CD4-positive, CD25-positive, alpha-beta regulatory T cell (primary cell): ENCODE results near the gene MICU1. TPM values are rescaled to one million over a fixed set of nuclear protein-coding genes. Genes with fewer than 3 reads are reported as not detected.
A peak's percentile ranks its signal among the peaks of the same experiment; 100 is the strongest.

Source experiments
- ATAC-seq, 2 donors: fragments of 150-1000 bp; cut with Tn5 transposase; one replicate each; pipeline ENCODE4 v1.10.0; 2021; ENCODE audit warnings: low read depth in 2 of 2, moderate number of reproducible peaks in 2 of 2, moderate library complexity in 1 of 2
- DNase-seq, 3 donors: peaks; one replicate each; pipeline versions ENCODE4 v3.0.0 to v3.0.0-alpha.2; 2012 to 2022; ENCODE audit warnings: mixed read lengths in 1 of 3
- H3K27ac ChIP-seq: one replicate; pipeline ENCODE4 v1.7.0; 2013; ENCODE audit warnings: mild to moderate bottlenecking, low read length; ENCODE audit not compliant: insufficient read depth, poor library complexity, severe bottlenecking
- H3K27me3 ChIP-seq: one replicate; pipeline ENCODE4 v1.7.0; 2013; ENCODE audit warnings: low read length; ENCODE audit not compliant: control insufficient read depth, insufficient read depth
- H3K36me3 ChIP-seq: one replicate; pipeline ENCODE4 v1.7.0; 2013; ENCODE audit warnings: mild to moderate bottlenecking, low read length, moderate library complexity; ENCODE audit not compliant: control insufficient read depth, insufficient read depth
- H3K4me1 ChIP-seq: 2 replicates; pipeline ENCODE4 v1.7.0; 2013; ENCODE audit warnings: mild to moderate bottlenecking, low read length; ENCODE audit not compliant: insufficient read depth, control insufficient read depth, poor library complexity, severe bottlenecking
- H3K4me3 ChIP-seq: one replicate; pipeline ENCODE4 v1.7.0; 2013; ENCODE audit warnings: low read depth, mild to moderate bottlenecking, low read length, moderate library complexity
- H3K9me3 ChIP-seq, 2 experiments: 1 replicate in 1 of 2; 2 replicates in 1 of 2; pipeline ENCODE4 v1.7.0; 2013; ENCODE audit warnings: low read length in 2 of 2, mild to moderate bottlenecking in 1 of 2, moderate library complexity in 1 of 2; ENCODE audit not compliant: control insufficient read depth in 2 of 2
- H3K27ac Mint-ChIP-seq, 3 donors: one replicate each; pipeline ENCODE4 v1.8.0; 2020 to 2022; ENCODE audit warnings: mild to moderate bottlenecking in 3 of 3, mixed read lengths in 3 of 3, moderate library complexity in 2 of 3
- H3K27me3 Mint-ChIP-seq: one replicate; pipeline ENCODE4 v1.8.0; 2022; ENCODE audit warnings: mild to moderate bottlenecking, mixed read lengths
- H3K36me3 Mint-ChIP-seq: one replicate; pipeline ENCODE4 v1.8.0; 2020; ENCODE audit warnings: mixed read lengths
- H3K4me1 Mint-ChIP-seq, 4 donors: one replicate each; pipeline ENCODE4 v1.8.0; 2020 to 2022; ENCODE audit warnings: mixed read lengths in 4 of 4, mild to moderate bottlenecking in 1 of 4
- H3K4me3 Mint-ChIP-seq, 4 donors: one replicate each; pipeline ENCODE4 v1.8.0; 2020 to 2022; ENCODE audit warnings: mild to moderate bottlenecking in 4 of 4, mixed read lengths in 4 of 4, moderate library complexity in 3 of 4
- H3K9me3 Mint-ChIP-seq, 7 donors: one replicate each; pipeline ENCODE4 v1.8.0; 2020 to 2022; ENCODE audit warnings: mixed read lengths in 7 of 7, mild to moderate bottlenecking in 3 of 7, moderate library complexity in 2 of 7
- polyA plus RNA-seq, 4 donors: library from polyadenylated mRNA; unstranded; fragments of 300-500 nt; fragmentation: Illumina TruSeq; gene quantifications; one replicate each; pipeline ENCODE4 v1.2.3, GENCODE V29; 2021
- total RNA-seq: library from RNA; stranded (reverse); gene quantifications from one replicate; pipeline ENCODE4 v1.2.3, GENCODE V29; 2022

MICU1 gene
- total and polyA plus RNA-seq, 5 donors from 2014 or later = 20.2 to 29.6 (median 26.5) TPM

GRCh38 chr10:72364239-72364777 is 261.6 kb downstream of the MICU1 start:
- Histone ChIP-seq H3K4me1 (peaks cover 12% of the 10 kb centered on the region), H3K9me3 (no peaks in the 10 kb centered on the region), H3K4me3 (peak overlapping the region; percentile 69), H3K36me3 (peaks cover 11% of the 10 kb centered on the region), H3K27me3 (no peaks in the 10 kb centered on the region), H3K27ac (peak overlapping the region; percentile 62)
- Mint-ChIP-seq H3K9me3 (no peaks in the 10 kb centered on the region), H3K36me3 (peaks cover 12% of the 10 kb centered on the region), H3K27ac (peak overlapping the region; percentile 84 to 92 (median 89)), H3K4me1 (peaks cover 0 to 36% (median 14%) of the 10 kb centered on the region in 4 donors), H3K4me3 (peak overlapping the region in 3 of 4 donors; percentile 16 to 61 (median 43)), H3K27me3 (no peaks in the 10 kb centered on the region)
- DNase-seq = peak; percentile 77 to 91 (median 87)
- peak; percentile 99 for ATAC-seq

GRCh38 chr10:72356987-72357386 is 268.9 kb downstream of the MICU1 start:
- H3K27ac ChIP-seq = no peak overlapping the region
- no peak for ATAC-seq

GRCh38 chr10:72356115-72356514 is 269.8 kb downstream of the MICU1 start:
- peaks cover 6 to 40% (median 23%) of the 10 kb centered on the region in 4 donors for H3K4me1 Mint-ChIP-seq
- Histone ChIP-seq H3K4me1 (peaks cover 21% of the 10 kb centered on the region), H3K9me3 (no peaks in the 10 kb centered on the region), H3K27ac (no peak overlapping the region), H3K4me3 (no peak overlapping the region), H3K36me3 (no peaks in the 10 kb centered on the region), H3K27me3 (no peaks in the 10 kb centered on the region)
- H3K4me3 Mint-ChIP-seq = peak overlapping the region; percentile 38 to 99 (median 78)
- ATAC-seq = no peak
- H3K9me3 Mint-ChIP-seq = peaks cover 0 to 2% (median 0%) of the 10 kb centered on the region in 7 donors
- peaks cover 9% of the 10 kb centered on the region for H3K36me3 Mint-ChIP-seq
- no peak for DNase-seq
- H3K27me3 Mint-ChIP-seq = no peaks in the 10 kb centered on the region
- peak overlapping the region in 2 of 3 donors; percentile 39 to 99 for H3K27ac Mint-ChIP-seq

More at GRCh38 chr10:72356987-72357386, 268.9 kb downstream of the MICU1 start:
- Histone ChIP-seq H3K9me3 (no peaks in the 10 kb centered on the region), H3K4me1 (peaks cover 21% of the 10 kb centered on the region), H3K27me3 (no peaks in the 10 kb centered on the region), H3K36me3 (no peaks in the 10 kb centered on the region), H3K4me3 (no peak overlapping the region)
- H3K36me3 Mint-ChIP-seq = peaks cover 7% of the 10 kb centered on the region
- H3K9me3 Mint-ChIP-seq = no peaks in the 10 kb centered on the region
- peaks cover 6 to 31% (median 17%) of the 10 kb centered on the region in 4 donors for H3K4me1 Mint-ChIP-seq
- no peaks in the 10 kb centered on the region for H3K27me3 Mint-ChIP-seq
- no peak overlapping the region for H3K4me3 Mint-ChIP-seq
- no peak for DNase-seq
- no peak overlapping the region for H3K27ac Mint-ChIP-seq

- ATAC-seq (no peak), DNase-seq (no peak)
- H3K4me1 Mint-ChIP-seq = peaks cover 6 to 49% (median 28%) of the 10 kb centered on the region in 4 donors
These were observed 270.7 kb downstream of the MICU1 start for GRCh38 chr10:72355214-72355555.

GRCh38 chr10:72354356-72355213 is 271.3 kb downstream of the MICU1 start, which contains the start of gene DNAJB12:
DNAJB12 (minus strand) TSS chr10:72354919; CDS start chr10:72354897, 22 bp downstream.
- H3K4me1 Mint-ChIP-seq = peaks cover 8 to 53% (median 31%) of the 10 kb centered on the region in 4 donors
- Histone ChIP-seq H3K4me1 (peaks cover 21% of the 10 kb centered on the region), H3K4me3 (peak within 1 kb of the TSS; percentile 91), H3K36me3 (peaks cover 3% of the 10 kb centered on the region), H3K9me3 (no peaks in the 10 kb centered on the region), H3K27me3 (no peaks in the 10 kb centered on the region), H3K27ac (peak within 1 kb of the TSS; percentile 98)
- ATAC-seq (peak; percentile 83 to 87), DNase-seq (peak; percentile 80 to 96 (median 93))
- H3K27ac Mint-ChIP-seq = peak within 1 kb of the TSS; percentile 97 to 99 (median 99)
- peaks cover 0 to 2% (median 0%) of the 10 kb centered on the region in 7 donors for H3K9me3 Mint-ChIP-seq
- peaks cover 11% of the 10 kb centered on the region for H3K36me3 Mint-ChIP-seq
- H3K27me3 Mint-ChIP-seq = no peaks in the 10 kb centered on the region
- H3K4me3 Mint-ChIP-seq = peak within 1 kb of the TSS; percentile 91 to 99 (median 98)

More at GRCh38 chr10:72355214-72355555, 270.7 kb downstream of the MICU1 start:
- H3K36me3 ChIP-seq = no peaks in the 10 kb centered on the region
- no peaks in the 10 kb centered on the region for H3K27me3 Mint-ChIP-seq
- H3K27ac ChIP-seq = peak overlapping the region; percentile 98
- peak overlapping the region; percentile 97 to 99 (median 99) for H3K27ac Mint-ChIP-seq
- H3K9me3 Mint-ChIP-seq = peaks cover 0 to 2% (median 0%) of the 10 kb centered on the region in 7 donors
- H3K4me3 ChIP-seq = peak overlapping the region; percentile 91
- peak overlapping the region; percentile 91 to 99 (median 98) for H3K4me3 Mint-ChIP-seq
- no peaks in the 10 kb centered on the region for H3K9me3 ChIP-seq
- H3K36me3 Mint-ChIP-seq = peaks cover 9% of the 10 kb centered on the region
- no peaks in the 10 kb centered on the region for H3K27me3 ChIP-seq
- H3K4me1 ChIP-seq = peaks cover 21% of the 10 kb centered on the region

GRCh38 chr10:72353965-72354355 is 271.9 kb downstream of the MICU1 start:
- H3K4me3 Mint-ChIP-seq = peak overlapping the region; percentile 91 to 99 (median 98)
- ATAC-seq (no peak), DNase-seq (no peak)
- H3K9me3 ChIP-seq = no peaks in the 10 kb centered on the region
- peaks cover 21% of the 10 kb centered on the region for H3K4me1 ChIP-seq
- H3K4me3 ChIP-seq = peak overlapping the region; percentile 91
- no peaks in the 10 kb centered on the region for H3K27me3 Mint-ChIP-seq
- no peaks in the 10 kb centered on the region for H3K27me3 ChIP-seq
- peaks cover 0 to 2% (median 0%) of the 10 kb centered on the region in 7 donors for H3K9me3 Mint-ChIP-seq
- peak overlapping the region; percentile 98 for H3K27ac ChIP-seq
- peaks cover 17% of the 10 kb centered on the region for H3K36me3 Mint-ChIP-seq
- peak overlapping the region; percentile 14 to 99 (median 97) for H3K27ac Mint-ChIP-seq
- H3K36me3 ChIP-seq = peaks cover 5% of the 10 kb centered on the region
- peaks cover 11 to 59% (median 36%) of the 10 kb centered on the region in 4 donors for H3K4me1 Mint-ChIP-seq

- Mint-ChIP-seq H3K9me3 (peaks cover 0 to 2% (median 0%) of the 10 kb centered on the region in 7 donors), H3K36me3 (peaks cover 22% of the 10 kb centered on the region), H3K27me3 (no peaks in the 10 kb centered on the region), H3K4me3 (peak overlapping the region; percentile 91 to 99 (median 98)), H3K27ac (peak overlapping the region in 2 of 3 donors; percentile 97 to 99), H3K4me1 (peaks cover 11 to 62% (median 38%) of the 10 kb centered on the region in 4 donors)
- peak overlapping the region; percentile 98 for H3K27ac ChIP-seq
- H3K36me3 ChIP-seq = peaks cover 11% of the 10 kb centered on the region
- ATAC-seq = no peak
- H3K4me1 ChIP-seq = peaks cover 23% of the 10 kb centered on the region
- H3K27me3 ChIP-seq = no peaks in the 10 kb centered on the region
- H3K9me3 ChIP-seq = no peaks in the 10 kb centered on the region
- no peak for DNase-seq
- peak overlapping the region; percentile 91 for H3K4me3 ChIP-seq
These were observed 272.6 kb downstream of the MICU1 start for GRCh38 chr10:72353028-72353964.
